Panc1 (cell line): ENCODE results near the gene ADAMTS14. TPM values are rescaled to one million over a fixed set of nuclear protein-coding genes. Genes with fewer than 3 reads are reported as not detected.

ENCODE experiments used
- ATAC-seq: fragments of 200-7000 bp; cut with Tn5 transposase; 2 replicates; pipeline ENCODE4 v1.9.1; 2020; ENCODE audit warnings: mild to moderate bottlenecking, moderate library complexity
- BruUV-seq: library from RNA; stranded (reverse); fragments of 400-500 nt; replicated peaks from 2 replicates; lab custom pipeline; 2021; lab: Mats Ljungman, UMichigan
- CTCF ChIA-PET: fragments of 300-600 bp; sonication (Branson Sonifier 250); formaldehyde crosslinking; loops from one replicate; lab custom pipeline; 2022; ENCODE audit warnings: antibody characterized with exemption; lab: Charles Lee
- POLR2A ChIA-PET: fragments of 300-600 bp; sonication (Branson Sonifier 250); formaldehyde crosslinking; loops from one replicate; lab custom pipeline; 2022; ENCODE audit warnings: antibody characterized with exemption; lab: Charles Lee
- DNase-seq: peaks from one replicate; pipeline ENCODE4 v3.0.0-alpha.2; 2010; ENCODE audit warnings: low read depth, low spot score
- H3K27ac ChIP-seq: 2 replicates; pipeline ENCODE4 v1.5.1; 2011; ENCODE audit warnings: mild to moderate bottlenecking, low read length, inconsistent platforms
- H3K27me3 ChIP-seq: fragments of 200-500 bp; sonication (Bioruptor generic); 2 replicates; pipeline ENCODE4 v1.6.0; 2014; ENCODE audit warnings: low read length, inconsistent platforms; ENCODE audit not compliant: control insufficient read depth, insufficient read depth
- H3K36me3 ChIP-seq: fragments of 200-500 bp; sonication (Bioruptor generic); 2 replicates; pipeline ENCODE4 v1.5.1; 2014; ENCODE audit warnings: inconsistent platforms, mild to moderate bottlenecking, low read length, moderate library complexity; ENCODE audit not compliant: control insufficient read depth, insufficient read depth
- H3K4me1 ChIP-seq: 2 replicates; pipeline ENCODE4 v1.5.1; 2011; ENCODE audit warnings: inconsistent platforms, mild to moderate bottlenecking, low read length, moderate library complexity; ENCODE audit not compliant: control insufficient read depth, insufficient read depth
- H3K4me3 ChIP-seq, 2 experiments: 2 replicates each; pipeline ENCODE4 v1.5.1; 2011 to 2012; ENCODE audit warnings: low read depth in 2 of 2, low read length in 2 of 2, mild to moderate bottlenecking in 2 of 2, inconsistent platforms in 1 of 2, moderate library complexity in 1 of 2
- H3K9me3 ChIP-seq: fragments of 200-500 bp; sonication (Bioruptor generic); 2 replicates; pipeline ENCODE4 v1.5.1; 2014; ENCODE audit warnings: low read depth, mild to moderate bottlenecking, inconsistent platforms, low read length, moderate library complexity; ENCODE audit not compliant: control insufficient read depth, insufficient read depth
- CTCF ChIP-seq: fragments of 450-650 bp; IDR thresholded peaks from 2 replicates; pipeline ENCODE4 v1.5.1; 2017; ENCODE audit warnings: mild to moderate bottlenecking
- POLR2AphosphoS5 ChIP-seq: IDR thresholded peaks from 2 replicates; pipeline ENCODE4 v1.6.1; 2012; ENCODE audit warnings: mild to moderate bottlenecking, low read depth, low read length, moderate library complexity
- SIN3A ChIP-seq: IDR thresholded peaks from 2 replicates; pipeline ENCODE4 v1.6.1; 2012; ENCODE audit warnings: low read depth, mild to moderate bottlenecking, low read length, moderate library complexity, borderline replicate concordance; ENCODE audit not compliant: insufficient read depth
- TCF7L2 ChIP-seq: IDR thresholded peaks from 2 replicates; pipeline ENCODE4 v1.6.1; 2011; ENCODE audit warnings: mild to moderate bottlenecking, low read depth, low read length, inconsistent platforms
- in situ Hi-C: cut with HindIII; loops from 2 replicates; pipeline ENCODE4 v1.10.0; 2016; ENCODE audit warnings: low sequenced_read_pairs, low pct_unique_long_range_greater_than_20kb
- intact Hi-C: fragments of 100-400 bp; cut with micrococcal nuclease; formaldehyde crosslinking; loops from one replicate; pipeline ENCODE4 v1.10.0; 2022; ENCODE audit not compliant: unreplicated experiment
- total RNA-seq: library from RNA; stranded (reverse); gene quantifications from one replicate; pipeline ENCODE4 v1.2.1, GENCODE V29; 2021; ENCODE audit not compliant: unreplicated experiment
- TF ChIP-seq, protein P1 (sequence below), 2 experiments: IDR thresholded peaks; 2 replicates each; pipeline ENCODE4 v1.6.1; 2011 to 2012; ENCODE audit warnings: low read depth in 2 of 2, control low read depth in 1 of 2, low read length in 1 of 2, mild to moderate bottlenecking in 1 of 2, moderate library complexity in 1 of 2; ENCODE audit not compliant: insufficient read depth in 1 of 2

Gene ADAMTS14
- total RNA-seq, 1 experiment from 2014 or later: 0.67 TPM

DNA sequence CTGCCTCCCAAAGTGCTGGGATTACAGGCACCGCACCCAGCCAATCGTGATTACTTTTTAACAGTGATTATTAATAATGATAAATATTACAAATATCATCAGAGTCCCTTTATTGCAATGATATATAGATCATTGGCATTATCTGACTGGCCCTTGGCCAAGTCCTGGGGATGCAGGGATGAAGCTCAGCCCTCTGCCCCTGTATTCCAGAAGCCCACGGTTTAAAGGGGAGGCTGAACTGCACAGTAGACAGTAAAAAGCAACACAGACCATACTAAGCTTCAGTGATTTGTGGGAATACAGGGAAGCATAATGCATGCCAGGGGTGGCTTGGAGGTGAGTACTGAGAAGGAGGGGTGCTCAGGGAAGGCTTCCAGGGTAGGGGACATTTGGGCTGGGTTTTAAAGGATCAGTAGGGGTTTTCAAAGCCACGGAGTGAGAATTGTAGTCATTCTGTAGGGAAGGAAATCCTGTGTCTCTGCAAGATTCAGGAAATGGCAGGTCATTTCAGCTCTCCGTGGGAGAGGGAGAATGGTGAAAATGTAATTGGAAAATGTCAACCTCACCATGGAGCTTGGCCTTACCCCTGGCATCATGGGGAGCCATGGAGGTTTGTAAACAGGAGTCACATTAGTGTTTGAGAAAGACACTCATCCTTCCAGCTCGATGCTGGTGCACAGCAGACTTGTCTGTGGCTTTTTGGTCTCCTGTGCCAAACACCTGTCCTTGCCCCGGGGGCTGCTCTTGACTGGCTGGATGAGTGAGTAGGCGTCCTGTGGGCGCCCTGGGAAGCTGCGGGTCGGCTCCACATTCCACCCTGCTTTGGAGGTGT lies 8.8 kb downstream of the ADAMTS14 start:
- intact Hi-C loops (no loop called here), in situ Hi-C loops (no loop called here)
- Histone ChIP-seq H3K4me3 (no peak overlapping the region), H3K9me3 (no peaks in the 10 kb centered on the region), H3K27me3 (no peaks in the 10 kb centered on the region), H3K4me1 (no peaks in the 10 kb centered on the region; the same call in 1 of the 2 replicates), H3K27ac (no peak overlapping the region), H3K36me3 (no peaks in the 10 kb centered on the region)
- BruUV-seq: no TSS peak
- ATAC-seq (no peak), DNase-seq (no peak)
- POLR2A ChIA-PET: no interaction called here
- CTCF ChIA-PET: no interaction called here
- TF ChIP-seq CTCF: no peak
- TF ChIP-seq, protein P1, sequence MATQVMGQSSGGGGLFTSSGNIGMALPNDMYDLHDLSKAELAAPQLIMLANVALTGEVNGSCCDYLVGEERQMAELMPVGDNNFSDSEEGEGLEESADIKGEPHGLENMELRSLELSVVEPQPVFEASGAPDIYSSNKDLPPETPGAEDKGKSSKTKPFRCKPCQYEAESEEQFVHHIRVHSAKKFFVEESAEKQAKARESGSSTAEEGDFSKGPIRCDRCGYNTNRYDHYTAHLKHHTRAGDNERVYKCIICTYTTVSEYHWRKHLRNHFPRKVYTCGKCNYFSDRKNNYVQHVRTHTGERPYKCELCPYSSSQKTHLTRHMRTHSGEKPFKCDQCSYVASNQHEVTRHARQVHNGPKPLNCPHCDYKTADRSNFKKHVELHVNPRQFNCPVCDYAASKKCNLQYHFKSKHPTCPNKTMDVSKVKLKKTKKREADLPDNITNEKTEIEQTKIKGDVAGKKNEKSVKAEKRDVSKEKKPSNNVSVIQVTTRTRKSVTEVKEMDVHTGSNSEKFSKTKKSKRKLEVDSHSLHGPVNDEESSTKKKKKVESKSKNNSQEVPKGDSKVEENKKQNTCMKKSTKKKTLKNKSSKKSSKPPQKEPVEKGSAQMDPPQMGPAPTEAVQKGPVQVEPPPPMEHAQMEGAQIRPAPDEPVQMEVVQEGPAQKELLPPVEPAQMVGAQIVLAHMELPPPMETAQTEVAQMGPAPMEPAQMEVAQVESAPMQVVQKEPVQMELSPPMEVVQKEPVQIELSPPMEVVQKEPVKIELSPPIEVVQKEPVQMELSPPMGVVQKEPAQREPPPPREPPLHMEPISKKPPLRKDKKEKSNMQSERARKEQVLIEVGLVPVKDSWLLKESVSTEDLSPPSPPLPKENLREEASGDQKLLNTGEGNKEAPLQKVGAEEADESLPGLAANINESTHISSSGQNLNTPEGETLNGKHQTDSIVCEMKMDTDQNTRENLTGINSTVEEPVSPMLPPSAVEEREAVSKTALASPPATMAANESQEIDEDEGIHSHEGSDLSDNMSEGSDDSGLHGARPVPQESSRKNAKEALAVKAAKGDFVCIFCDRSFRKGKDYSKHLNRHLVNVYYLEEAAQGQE (IDR thresholded peaks at IDR 0.05; ENCODE audit: insufficient read depth in 1 of 2, low read depth in 2 of 2, low read length in 1 of 2): no peak
- TF ChIP-seq TCF7L2: no peak
- TF ChIP-seq POLR2AphosphoS5: no peak
- TF ChIP-seq SIN3A: no peak

DNA sequence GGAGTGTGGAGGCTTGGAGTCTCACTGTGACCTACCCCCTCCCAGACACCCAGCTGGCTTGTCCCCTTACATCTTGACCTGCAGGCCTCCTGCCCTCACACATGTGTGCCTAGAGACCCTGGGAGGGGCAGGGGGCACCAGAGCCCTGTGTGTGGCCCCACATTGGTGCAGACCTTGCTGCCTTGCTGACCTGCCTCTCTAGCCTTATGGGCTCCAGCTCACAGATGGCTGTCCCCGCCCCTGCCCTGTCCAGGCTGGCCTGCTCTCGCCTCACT lies 9.4 kb downstream of the ADAMTS14 start:
- no TSS peak for BruUV-seq
- no peaks in the 10 kb centered on the region for H3K27me3 ChIP-seq
- intact Hi-C loops: no loop called here
- H3K36me3 ChIP-seq: no peaks in the 10 kb centered on the region
- no peak for TF ChIP-seq TCF7L2
- no peak for TF ChIP-seq SIN3A
- TF ChIP-seq POLR2AphosphoS5: no peak
- TF ChIP-seq CTCF: no peak
- TF ChIP-seq, protein P1 (IDR thresholded peaks at IDR 0.05; ENCODE audit: insufficient read depth in 1 of 2, low read depth in 2 of 2, low read length in 1 of 2): no peak
- H3K27ac ChIP-seq: no peak overlapping the region
- CTCF ChIA-PET: no interaction called here
- in situ Hi-C loops: no loop called here
- no peak overlapping the region for H3K4me3 ChIP-seq
- no peaks in the 10 kb centered on the region for H3K9me3 ChIP-seq
- DNase-seq: no peak
- POLR2A ChIA-PET: no interaction called here
- no peak for ATAC-seq
- no peaks in the 10 kb centered on the region; the same call in 1 of the 2 replicates for H3K4me1 ChIP-seq
